ENCODE measurements around the gene SDR39U1.

The SDR39U1 gene, protein sequence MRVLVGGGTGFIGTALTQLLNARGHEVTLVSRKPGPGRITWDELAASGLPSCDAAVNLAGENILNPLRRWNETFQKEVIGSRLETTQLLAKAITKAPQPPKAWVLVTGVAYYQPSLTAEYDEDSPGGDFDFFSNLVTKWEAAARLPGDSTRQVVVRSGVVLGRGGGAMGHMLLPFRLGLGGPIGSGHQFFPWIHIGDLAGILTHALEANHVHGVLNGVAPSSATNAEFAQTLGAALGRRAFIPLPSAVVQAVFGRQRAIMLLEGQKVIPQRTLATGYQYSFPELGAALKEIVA

DNA sequence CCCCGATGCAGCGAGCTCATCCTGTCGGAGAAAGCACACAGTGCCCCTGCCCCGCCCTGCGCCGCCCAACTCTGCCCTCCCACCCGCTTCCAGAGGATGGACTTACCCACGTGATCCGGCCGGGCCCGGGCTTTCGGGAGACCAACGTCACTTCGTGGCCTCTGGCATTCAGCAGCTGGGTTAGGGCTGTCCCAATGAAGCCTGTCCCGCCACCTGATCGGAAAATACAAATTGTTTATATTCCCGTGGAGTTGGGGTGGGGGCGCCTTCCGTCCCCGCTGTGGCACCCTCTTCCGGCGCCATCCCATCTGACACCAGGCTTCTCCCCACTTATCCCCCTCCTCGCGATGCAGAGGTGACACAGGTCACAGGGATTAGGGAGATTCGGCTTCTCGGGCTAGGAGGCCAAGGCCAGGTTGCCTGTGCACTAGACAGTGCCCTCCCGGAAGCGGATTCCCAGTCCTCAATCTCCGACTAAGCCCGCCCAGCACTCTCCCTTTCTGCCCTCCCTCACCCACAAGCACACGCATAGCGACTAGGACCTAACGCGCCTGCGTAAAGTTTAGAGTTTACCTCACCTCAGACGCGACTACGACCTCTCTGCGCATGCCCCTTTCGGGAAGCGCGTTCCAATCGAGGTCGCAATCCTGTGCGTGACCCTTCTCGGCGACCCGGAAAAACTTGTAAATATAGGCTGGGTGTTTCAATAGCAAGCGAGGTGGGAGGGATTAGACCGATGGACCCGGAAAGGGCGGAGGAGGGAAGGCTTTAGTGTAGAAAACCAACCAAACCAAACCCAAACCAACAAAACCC is at the start of gene SDR39U1:
Gene SDR39U1, minus strand, starts transcription at position 537 of the 813 bp plus-strand sequence. Its CDS starts 7 bp downstream, at position 530.
- peak within 1 kb of the TSS; percentile 93 for H3K27ac ChIP-seq (ENCODE audit: extremely low read depth, low read depth, low read length)
- POLR2A ChIA-PET: interaction anchor here (0.6 to 2.4 kb wide), 11 partner anchors 12 to 200 kb away, joined by 3 to 40 read pairs (median 4); partner anchors contain the start of genes CBLN3, CIDEB, DHRS1 and KHNYN
- TF ChIP-seq ZNF19 (tag by site-specific recombination; IDR thresholded peaks at IDR 0.05; ENCODE audit: low read depth) (no peak), ZNF701 (tag by site-specific recombination; IDR thresholded peaks at IDR 0.05) (no peak), KLF7 (tag by site-specific recombination; IDR thresholded peaks at IDR 0.05; ENCODE audit: borderline replicate concordance) (peak; percentile 62), HOXA7 (CRISPR knock-in tag; IDR thresholded peaks at IDR 0.05; ENCODE audit: borderline replicate concordance) (no peak), KLF10 (tag by site-specific recombination; IDR thresholded peaks at IDR 0.05) (peak; percentile 59; the same call in 1 of the 2 replicates), ZNF394 (tag by site-specific recombination; IDR thresholded peaks at IDR 0.05; ENCODE audit: borderline replicate concordance) (peak; percentile 62; the same call in 1 of the 2 replicates), KLF8 (tag by site-specific recombination; IDR thresholded peaks at IDR 0.05) (peak; percentile 81), ZNF37A (tag by site-specific recombination; IDR thresholded peaks at IDR 0.05) (no peak), ZNF140 (tag by site-specific recombination; IDR thresholded peaks at IDR 0.05) (no peak), ZNF549 (tag by site-specific recombination; IDR thresholded peaks at IDR 0.05) (no peak), ZNF670 (tag by site-specific recombination; IDR thresholded peaks at IDR 0.05; ENCODE audit: low read depth) (no peak), GLI4 (tag by site-specific recombination; IDR thresholded peaks at IDR 0.05) (no peak), ZNF830 (tag by site-specific recombination; IDR thresholded peaks at IDR 0.05; ENCODE audit: low read depth) (no peak), ZNF223 (tag by site-specific recombination; IDR thresholded peaks at IDR 0.05) (no peak), ZBTB1 (tag by site-specific recombination; IDR thresholded peaks at IDR 0.05) (0 out of 2 replicates have a peak, but pooled peaks have one; percentile 30), ZEB2 (tag by site-specific recombination; IDR thresholded peaks at IDR 0.05) (peak; percentile 78), ZNF350 (tag by site-specific recombination; IDR thresholded peaks at IDR 0.05) (no peak), ZNF473 (tag by site-specific recombination; IDR thresholded peaks at IDR 0.05) (no peak), HOXD13 (CRISPR knock-in tag; IDR thresholded peaks at IDR 0.05; ENCODE audit: borderline replicate concordance) (peak; percentile 93), ZNF558 (tag by site-specific recombination; IDR thresholded peaks at IDR 0.05) (no peak), ZNF341 (tag by site-specific recombination; IDR thresholded peaks at IDR 0.05; ENCODE audit: low read depth) (peak; percentile 86), ZNF596 (tag by site-specific recombination; IDR thresholded peaks at IDR 0.05) (0 out of 2 replicates have a peak, but pooled peaks have one; percentile 3), ZNF335 (tag by site-specific recombination; conservative IDR thresholded peaks at IDR 0.05) (peak; percentile 99), ZNF610 (tag by site-specific recombination; IDR thresholded peaks at IDR 0.05; ENCODE audit: borderline replicate concordance) (peak; percentile 82; the same call in 1 of the 2 replicates), ZNF843 (tag by site-specific recombination; IDR thresholded peaks at IDR 0.05) (no peak), ZNF16 (tag by site-specific recombination; IDR thresholded peaks at IDR 0.05; ENCODE audit: low read depth) (no peak), ZNF2 (tag by site-specific recombination; IDR thresholded peaks at IDR 0.05) (peak; percentile 84; the same call in 1 of the 2 replicates), ZFP69B (tag by site-specific recombination; IDR thresholded peaks at IDR 0.05) (0 out of 2 replicates have a peak, but pooled peaks have one; percentile 27), ZNF155 (tag by site-specific recombination; IDR thresholded peaks at IDR 0.05) (no peak), ZNF707 (tag by site-specific recombination; IDR thresholded peaks at IDR 0.05) (no peak), SCRT1 (tag by site-specific recombination; IDR thresholded peaks at IDR 0.05; ENCODE audit: borderline replicate concordance) (no peak), ZNF146 (tag by site-specific recombination; IDR thresholded peaks at IDR 0.05) (no peak), ZNF624 (tag by site-specific recombination; IDR thresholded peaks at IDR 0.05) (no peak), ZNF677 (tag by site-specific recombination; IDR thresholded peaks at IDR 0.05) (no peak)
- TF ChIP-seq, protein P1, sequence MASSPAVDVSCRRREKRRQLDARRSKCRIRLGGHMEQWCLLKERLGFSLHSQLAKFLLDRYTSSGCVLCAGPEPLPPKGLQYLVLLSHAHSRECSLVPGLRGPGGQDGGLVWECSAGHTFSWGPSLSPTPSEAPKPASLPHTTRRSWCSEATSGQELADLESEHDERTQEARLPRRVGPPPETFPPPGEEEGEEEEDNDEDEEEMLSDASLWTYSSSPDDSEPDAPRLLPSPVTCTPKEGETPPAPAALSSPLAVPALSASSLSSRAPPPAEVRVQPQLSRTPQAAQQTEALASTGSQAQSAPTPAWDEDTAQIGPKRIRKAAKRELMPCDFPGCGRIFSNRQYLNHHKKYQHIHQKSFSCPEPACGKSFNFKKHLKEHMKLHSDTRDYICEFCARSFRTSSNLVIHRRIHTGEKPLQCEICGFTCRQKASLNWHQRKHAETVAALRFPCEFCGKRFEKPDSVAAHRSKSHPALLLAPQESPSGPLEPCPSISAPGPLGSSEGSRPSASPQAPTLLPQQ (tag by site-specific recombination; IDR thresholded peaks at IDR 0.05): 0 out of 2 replicates have a peak, but pooled peaks have one; percentile 83
- TF ChIP-seq, protein P2, sequence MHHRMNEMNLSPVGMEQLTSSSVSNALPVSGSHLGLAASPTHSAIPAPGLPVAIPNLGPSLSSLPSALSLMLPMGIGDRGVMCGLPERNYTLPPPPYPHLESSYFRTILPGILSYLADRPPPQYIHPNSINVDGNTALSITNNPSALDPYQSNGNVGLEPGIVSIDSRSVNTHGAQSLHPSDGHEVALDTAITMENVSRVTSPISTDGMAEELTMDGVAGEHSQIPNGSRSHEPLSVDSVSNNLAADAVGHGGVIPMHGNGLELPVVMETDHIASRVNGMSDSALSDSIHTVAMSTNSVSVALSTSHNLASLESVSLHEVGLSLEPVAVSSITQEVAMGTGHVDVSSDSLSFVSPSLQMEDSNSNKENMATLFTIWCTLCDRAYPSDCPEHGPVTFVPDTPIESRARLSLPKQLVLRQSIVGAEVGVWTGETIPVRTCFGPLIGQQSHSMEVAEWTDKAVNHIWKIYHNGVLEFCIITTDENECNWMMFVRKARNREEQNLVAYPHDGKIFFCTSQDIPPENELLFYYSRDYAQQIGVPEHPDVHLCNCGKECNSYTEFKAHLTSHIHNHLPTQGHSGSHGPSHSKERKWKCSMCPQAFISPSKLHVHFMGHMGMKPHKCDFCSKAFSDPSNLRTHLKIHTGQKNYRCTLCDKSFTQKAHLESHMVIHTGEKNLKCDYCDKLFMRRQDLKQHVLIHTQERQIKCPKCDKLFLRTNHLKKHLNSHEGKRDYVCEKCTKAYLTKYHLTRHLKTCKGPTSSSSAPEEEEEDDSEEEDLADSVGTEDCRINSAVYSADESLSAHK (tag by site-specific recombination; IDR thresholded peaks at IDR 0.05): no peak

More for the DNA sequence above, at the start of gene SDR39U1:
- Histone ChIP-seq H3K4me1 (ENCODE audit: control insufficient read depth, insufficient read depth, low read length) (peaks cover 8% of the 10 kb centered on the region), H3K9me3 (ENCODE audit: control insufficient read depth, insufficient read depth, low read depth, low read length) (no peaks in the 10 kb centered on the region), H3K4me3 (ENCODE audit: low read depth, low read length) (peak within 1 kb of the TSS; percentile 71), H3K36me3 (ENCODE audit: control insufficient read depth in 2 of 2, insufficient read depth in 1 of 2, low read length in 2 of 2) (peaks cover 5 to 40% of the 10 kb centered on the region in 2 experiments; a peak in 2 of 3 replicates)
- CTCF ChIA-PET: interaction anchor here (0.5 to 4.9 kb wide), 9 partner anchors 11 to 489 kb away, joined by 3 to 33 read pairs (median 4); partner anchors contain the start of genes ADCY4 and DHRS4
